GM19452 (cell line): ENCODE results near the gene MMP19.
"Not testable (repeated sequence)": the region's sequence is repeated elsewhere in the genome, so short reads cannot be mapped to it uniquely, and the experiment has no call there.

Experiments
- ATAC-seq: cut with Tn5 transposase; IDR thresholded peaks from one replicate; pipeline ENCODE4 v1.9.1; 2021; ENCODE audit not compliant: unreplicated experiment

The MMP19 gene

DNA sequence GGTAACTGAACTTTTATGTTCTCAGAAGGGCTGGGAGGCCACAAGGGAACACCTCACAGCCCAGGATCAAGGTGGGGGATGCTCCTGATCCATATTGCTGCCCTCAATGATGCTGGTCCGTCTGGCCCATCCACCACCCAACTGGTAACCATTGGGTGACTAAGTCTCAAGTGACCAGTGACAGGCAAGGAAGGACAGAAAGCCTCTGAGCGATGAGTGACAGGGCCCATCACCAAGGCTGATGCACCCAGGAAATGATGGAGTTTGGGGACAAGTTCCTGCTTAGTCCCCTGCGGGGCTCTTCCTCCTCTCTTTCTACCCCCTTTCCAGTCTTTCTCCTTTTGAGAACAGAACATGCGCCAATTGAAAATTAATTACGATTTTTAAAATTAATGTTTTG is 2.6 kb upstream of the MMP19 start:
- no peak for ATAC-seq

DNA sequence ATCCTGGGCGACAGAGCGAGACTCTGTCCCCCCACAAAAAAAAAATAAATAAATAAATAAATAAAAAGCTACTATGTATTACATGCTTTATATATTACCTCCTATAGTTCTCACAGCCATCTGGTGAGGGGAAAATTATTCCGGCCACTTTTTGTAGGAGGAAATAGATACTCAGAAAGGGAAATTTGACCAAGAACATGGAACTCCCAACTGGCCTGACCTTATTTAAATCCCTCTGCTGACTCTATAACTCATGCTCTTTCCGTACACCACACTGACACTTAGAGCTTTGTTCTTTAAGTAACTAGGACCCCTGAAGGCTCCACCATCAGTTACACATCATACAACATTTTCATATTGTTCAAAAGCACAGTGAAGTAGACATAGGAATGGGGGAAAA is 2.2 kb upstream of the MMP19 start:
- ATAC-seq: no peak

DNA sequence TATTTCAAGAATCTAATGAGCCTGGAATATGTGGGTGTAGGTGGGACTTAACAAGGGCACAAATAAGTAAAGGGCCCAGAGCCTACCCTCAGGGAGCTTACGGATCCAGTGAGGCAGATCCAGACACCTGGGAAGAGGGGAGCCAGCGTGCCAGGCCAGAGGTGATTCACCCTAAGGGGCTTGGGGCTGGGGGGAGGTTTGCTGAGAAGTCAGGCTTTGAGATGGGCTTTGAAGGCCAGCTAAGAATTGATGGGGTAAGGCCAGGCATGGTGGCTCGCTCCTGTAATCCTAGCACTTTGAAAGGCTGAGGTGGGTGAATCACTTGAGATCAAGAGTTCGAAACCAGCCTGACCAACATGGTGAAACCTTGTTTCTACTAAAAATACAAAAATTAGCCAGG is 695 bp upstream of the MMP19 start:
- ATAC-seq: no peak

DNA sequence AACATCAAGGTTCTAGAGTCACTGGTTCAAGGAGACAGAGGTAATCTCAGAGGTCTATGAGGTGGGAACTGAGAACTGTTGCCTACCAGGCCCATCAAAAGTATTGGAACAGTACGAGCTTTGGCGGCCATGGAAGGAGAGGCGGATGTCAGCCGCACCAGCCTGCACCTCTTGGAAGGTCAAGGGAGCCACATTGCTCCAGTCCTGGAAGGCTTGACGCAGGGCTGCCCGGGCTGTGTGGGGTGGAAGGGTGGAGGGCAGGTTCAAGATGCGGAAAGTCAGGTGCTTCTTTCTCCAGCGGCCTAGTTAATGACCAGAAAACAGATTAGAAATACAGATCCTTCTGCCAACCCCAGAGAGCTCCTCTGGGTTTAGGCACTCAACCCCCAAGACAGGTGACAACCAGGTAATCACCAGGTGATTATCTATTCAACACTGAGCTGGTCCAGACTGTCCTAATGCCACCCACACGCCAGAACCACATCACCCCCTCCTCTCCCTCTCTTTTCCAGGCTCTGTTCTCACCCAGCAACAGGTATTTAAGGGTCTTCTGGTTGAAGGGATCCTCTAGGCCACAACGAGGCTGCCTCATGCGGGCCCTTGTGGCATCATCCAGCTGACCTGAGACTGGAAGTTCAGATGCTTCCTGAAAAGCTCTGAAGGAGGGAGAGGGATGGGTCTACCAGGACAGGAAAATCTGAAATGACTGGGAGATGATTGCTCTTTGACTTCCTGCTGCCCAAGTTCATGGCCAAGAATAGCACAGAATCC is 2.0 kb downstream of the MMP19 start:
- no peak for ATAC-seq

DNA sequence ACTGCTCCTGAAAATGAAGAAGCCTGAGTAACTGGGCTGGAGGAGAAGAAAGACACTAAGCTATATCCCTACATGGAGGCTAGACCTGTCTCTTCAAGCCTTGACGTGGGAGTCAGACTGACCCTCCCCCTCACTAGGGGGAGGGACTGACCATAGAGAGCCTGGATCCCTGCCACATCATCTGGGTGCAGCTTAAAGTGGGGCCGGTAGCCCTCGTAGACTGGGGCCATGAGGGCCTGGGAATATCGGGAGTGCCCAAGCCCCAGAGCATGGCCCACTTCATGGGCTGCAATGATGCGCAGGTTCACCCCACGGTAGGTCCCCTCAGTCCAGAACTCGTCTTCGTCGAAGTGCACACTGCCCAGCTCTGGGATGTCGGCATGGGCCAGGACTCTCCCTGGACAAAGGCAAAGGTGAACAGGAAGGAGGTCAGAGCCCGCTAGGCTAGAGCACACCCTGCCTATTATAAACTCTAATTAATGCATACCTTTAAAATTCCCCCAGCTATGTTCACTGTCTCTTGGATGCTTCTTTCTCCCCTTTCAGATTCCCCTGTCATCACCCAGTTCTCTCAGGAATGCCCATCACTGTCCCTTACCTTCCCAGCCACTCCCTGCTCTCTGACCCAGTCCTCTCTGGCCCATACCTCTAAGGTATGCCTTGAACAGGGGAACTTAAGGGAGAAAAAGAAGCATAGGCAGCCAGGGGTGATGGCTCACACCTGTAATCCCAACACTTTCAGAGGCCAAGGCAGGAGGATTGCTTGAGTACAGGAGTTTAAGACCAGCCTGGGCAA is 3.2 kb downstream of the MMP19 start:
- ATAC-seq: no peak

DNA sequence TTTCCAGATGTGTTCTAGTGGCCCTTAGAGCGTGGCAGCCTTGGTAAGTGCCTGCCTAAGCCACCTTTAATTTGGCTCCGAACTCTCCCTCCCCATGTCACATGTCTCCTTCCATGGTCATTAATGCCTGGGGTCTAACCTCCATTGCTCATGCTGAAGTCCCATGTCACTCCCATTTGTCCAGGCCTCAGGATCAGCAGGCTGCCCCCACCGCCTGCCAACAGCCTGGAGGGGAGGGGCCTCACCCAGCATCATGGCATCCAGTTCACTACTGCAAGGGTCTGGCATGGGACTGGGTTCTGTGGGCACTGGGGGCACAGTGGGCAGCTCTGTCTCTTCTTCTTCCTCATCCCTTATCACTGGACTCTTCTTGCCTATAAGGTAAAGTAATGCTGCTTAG is 4.4 kb downstream of the MMP19 start:
- ATAC-seq: no peak

DNA sequence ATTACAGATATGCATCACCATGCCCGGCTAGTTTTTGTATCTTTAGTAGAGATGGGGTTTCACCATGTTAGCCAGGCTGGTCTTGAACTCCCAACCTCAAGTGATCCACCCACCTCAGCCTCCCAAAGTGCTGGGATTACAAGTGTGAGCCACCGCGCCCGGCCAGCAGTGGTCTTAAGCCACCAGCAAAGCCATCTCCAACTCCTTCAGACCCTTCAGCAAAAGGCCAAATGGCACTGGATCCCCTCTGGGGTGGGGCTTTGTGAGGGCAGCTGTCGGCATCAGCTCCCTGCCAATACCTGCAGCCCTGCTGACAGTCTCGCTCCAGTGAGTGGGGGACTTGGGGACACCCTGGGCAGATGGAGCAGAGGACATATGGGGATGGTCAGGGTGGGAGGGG is 8.3 kb downstream of the MMP19 start:
- not testable (repeated sequence) for ATAC-seq

DNA sequence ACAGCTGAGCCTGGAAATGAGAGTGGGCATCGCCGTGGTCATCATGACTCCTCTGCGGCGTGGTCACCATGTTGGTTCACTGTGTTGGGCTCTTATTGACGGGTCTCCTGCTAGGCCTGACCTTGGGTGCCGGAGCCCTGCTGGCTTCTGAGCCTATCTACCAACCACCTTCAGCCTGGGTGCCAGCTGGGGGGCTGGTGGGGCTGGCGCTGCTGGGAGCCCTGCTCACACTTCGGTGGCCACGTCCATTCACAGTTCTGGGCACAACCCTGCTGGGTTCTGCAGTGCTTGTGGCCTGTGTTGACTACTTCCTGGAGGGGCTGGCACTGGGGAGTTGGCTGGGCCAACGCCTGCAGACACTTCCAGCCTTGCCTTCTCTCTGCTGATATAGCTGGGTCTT is 9.7 kb downstream of the MMP19 start:
- ATAC-seq: no peak

DNA sequence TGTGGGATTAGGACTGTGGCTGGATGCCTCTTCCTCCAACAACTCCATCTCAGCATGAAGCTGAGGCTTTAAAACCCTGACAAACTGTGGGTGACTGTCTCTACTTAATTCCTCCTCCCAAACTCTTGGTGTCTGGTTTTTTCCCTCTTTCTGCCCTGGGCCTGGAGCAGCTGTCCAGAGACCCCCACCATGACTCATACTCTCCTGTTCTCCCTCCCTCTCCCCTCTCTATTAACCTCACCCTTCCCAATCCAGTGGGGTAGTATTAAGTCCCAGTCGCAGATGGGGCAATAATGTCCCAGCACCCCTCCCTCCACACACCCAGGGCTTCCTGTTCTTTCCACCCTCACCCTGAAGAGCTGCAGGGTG is 11.3 kb downstream of the MMP19 start:
- no peak for ATAC-seq

DNA sequence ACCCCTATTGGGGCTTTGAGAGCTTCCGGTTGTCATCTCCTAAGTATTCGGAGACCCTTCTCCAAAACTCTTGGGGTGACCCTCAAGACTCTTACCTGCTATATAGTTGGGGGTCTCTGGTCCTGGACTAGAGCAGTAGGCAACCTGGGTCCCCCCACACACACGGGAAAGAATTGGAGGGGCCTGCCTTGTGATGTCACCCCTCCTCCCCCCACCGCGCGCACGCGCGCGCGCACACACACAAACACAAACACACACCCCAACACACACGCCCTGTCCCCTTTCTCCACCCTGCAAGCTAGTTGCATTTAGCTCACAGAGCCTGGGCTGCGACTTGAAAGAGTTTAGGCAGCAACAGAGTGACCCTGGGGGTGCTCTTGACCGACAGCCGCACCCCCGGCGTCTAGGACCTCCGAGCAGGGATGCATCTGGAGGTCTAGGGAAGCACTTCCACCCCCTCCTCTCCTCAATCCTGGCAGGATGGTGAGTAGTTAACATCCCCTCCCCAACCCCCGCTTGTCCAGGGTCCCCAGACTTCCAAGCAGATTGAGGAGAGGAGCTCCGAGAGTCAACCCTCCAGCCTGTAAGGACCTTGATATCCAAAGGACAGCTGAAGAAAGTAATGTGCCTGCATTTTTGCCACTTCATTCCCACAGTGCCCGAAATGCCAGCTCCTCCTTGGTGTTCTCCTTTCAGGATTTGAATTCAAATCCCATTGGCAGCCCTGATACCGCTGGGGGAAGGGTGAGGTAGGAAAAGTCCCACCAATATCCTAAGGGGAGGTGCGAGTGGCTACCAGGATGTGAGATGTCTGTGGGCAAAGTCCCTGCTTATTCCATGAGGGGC is 11.9 kb downstream of the MMP19 start:
- ATAC-seq: no peak

DNA sequence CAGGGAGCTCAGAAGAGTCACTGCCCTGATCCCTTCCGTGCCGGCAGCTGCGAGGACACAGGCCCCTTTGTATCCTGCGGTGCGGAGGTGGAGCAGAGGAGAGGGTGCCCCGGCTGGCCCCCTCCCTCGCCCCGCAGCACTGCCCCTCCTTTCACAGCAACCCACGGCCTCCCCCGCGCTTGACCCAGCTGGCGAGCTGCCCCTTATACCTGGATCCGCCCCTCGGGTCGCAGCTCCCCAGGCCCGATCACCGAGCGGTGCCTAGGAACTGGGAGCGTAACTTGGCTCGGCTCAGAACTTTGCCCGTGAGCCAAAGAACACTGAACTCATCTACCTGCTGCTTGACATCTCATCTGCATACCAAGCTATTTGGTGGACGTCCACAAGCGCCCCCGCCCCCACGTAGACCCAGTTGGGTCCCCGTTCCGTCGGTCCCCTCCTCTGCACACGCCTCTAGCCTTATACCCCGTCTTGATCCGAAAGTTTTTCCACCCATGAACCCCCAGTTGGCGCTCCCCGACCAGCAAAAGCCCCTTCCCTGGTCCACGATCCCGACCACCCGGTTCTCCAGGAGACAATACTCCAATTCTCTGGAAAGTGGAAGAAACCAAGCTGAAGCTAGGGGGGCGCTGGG is 12.7 kb downstream of the MMP19 start:
- peak; percentile 17 for ATAC-seq

DNA sequence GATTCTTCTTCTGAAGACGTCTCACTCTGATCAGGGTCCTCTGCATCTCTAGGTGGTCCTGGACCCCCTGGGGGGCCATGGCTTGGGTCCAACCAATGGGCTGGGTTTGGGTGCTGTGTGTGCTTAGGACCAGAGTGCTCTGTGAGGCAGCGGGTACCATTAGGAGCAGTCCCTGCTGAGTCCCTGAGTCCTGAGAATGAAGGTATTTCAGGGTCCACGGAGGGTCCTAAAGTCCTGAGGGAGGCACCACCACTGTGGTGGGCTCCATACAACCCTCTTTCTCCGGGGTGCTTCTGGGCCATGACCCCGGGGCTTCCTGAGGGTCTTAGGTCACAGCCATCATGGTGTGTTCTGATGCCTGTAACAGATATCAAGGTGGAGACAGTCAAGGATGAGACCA is 14.4 kb downstream of the MMP19 start:
- no peak for ATAC-seq

DNA sequence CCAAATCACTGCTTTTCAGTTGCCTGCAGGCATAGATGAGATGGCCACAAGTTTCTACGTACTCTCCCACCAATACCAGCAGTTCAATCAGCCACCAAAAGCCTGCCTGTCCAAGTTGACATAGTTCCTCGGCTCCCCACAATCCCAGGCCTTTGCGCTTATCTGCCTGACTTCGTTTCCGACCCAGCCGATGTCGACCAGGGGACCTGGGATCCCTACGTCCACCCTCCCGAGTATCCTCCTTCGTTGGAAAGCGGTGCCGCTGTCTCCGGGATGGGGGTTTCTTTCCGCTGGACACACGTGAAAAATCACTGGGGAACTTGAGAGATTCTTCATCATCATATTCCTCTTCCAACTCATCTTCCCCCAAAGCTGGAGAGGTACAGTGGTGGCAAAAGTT is 14.9 kb downstream of the MMP19 start:
- ATAC-seq: no peak

DNA sequence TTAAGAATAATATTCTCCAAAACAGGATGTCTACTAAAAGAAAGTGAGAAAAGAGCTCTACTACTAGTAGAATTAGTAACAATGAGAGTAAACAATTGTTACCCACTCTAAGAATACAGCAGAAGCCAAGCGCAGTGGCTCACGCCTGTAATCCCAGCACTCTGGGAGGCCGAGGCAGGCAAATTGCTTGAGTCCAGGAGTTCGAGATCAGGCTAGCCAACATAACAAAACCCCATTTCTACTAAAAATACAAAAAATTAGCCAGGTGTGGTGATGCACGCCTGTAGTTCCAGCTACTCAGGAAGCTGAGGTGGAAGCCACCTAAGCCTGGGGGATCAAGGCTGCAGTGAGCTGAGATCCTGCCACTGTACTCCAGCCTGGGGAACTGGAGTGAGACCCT is 18.0 kb downstream of the MMP19 start:
- ATAC-seq: no peak

DNA sequence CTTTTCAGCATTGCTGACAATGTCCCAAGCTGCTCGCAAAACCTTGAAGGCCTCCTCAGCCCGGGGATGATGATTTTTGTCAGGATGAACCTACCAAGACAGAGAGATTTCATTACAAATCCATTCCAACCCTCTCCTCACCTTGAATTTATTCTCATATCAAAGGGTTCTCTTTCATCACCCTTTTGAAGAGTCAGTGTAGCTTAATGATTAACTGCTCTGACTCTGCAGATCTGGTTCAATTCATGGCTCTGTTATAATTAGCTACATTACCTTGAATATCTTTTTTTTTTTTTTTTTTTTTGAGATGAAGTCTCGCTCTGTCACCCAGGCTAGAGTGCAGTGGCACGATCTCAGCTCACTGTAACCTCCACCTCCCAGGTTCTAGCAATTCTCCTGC is 19.3 kb downstream of the MMP19 start:
- ATAC-seq: no peak

DNA sequence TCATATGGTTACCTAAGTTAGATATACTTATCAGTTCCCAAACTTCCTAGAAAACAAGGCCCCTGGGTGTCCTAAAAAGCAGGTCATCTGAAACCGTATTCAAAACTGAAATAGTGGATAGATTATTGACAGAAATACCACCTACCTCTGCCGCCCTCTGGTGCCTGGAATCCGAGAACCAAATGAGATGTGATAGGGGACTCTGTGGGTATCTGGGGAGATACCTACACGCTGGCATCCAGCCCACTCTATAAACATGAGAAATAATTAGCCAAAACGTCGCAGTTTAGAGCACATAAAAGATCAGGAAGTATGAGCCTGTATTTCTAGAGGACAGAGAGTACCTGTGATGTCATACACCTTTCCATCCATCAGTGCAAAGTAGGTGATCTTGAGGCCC is 20.5 kb downstream of the MMP19 start:
- no peak for ATAC-seq

DNA sequence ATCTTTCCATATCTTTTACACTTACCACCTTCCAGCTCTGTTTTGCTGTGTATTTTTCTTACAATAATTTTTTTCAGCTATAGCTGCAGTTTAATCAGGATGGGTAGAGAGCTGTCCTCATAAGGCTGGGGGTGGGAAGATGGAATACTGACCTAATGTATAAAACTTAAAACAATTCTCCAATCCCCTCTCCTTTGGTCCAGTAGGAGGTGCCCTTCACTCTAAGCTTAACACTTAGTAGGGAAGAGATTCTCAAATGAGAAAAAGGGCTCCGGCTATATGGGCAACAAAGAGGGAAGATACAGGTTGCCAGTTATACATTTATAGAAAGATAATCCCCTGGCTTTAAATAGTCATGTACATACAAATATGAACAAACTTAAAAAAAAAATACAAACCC is 22.1 kb downstream of the MMP19 start:
- no peak for ATAC-seq

DNA sequence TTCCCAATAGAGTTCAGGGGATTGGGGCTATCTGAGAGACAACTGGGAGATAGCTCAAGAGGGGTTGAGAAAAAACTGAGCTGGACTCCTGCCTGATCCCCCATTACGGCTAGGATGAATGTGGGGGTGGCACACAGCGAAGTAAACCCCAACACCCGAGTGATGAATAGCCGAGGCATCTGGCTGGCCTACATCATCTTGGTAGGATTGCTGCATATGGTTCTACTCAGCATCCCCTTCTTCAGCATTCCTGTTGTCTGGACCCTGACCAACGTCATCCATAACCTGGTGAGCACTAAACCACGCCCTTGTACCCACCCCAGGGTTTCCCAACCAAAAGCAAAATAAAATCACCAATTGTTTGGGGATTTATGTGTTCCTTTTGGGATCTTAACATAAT is 23.9 kb downstream of the MMP19 start:
- no peak for ATAC-seq

DNA sequence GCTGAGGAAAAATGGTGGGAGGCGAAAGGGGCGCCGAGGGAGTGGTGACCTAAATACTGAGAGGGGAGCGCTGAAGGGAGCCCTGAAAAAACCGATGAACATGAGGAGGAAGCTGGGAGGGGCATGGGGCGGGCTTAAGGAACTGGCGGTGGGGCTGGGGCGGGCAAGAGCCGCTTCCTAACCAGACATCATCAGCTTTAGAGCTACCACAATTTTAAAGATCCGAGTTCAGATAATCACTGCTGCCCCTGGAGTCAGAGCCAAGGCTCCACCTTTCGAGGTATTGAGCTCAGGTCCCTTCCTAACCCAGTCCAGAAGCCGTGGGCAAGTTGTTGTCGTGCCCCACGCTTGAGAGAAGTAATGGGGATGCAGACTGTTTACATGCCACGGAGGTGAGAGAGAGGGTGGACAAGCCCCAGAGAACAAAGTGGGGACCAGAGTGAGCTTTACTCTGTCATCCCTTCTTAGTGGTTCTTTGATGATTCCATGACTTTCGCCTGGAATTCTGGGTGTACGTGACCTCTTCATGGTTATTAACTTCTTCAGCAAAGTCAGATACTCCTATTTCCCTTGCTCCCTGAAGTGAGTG is 24.5 kb downstream of the MMP19 start:
- ATAC-seq: peak; percentile 23

DNA sequence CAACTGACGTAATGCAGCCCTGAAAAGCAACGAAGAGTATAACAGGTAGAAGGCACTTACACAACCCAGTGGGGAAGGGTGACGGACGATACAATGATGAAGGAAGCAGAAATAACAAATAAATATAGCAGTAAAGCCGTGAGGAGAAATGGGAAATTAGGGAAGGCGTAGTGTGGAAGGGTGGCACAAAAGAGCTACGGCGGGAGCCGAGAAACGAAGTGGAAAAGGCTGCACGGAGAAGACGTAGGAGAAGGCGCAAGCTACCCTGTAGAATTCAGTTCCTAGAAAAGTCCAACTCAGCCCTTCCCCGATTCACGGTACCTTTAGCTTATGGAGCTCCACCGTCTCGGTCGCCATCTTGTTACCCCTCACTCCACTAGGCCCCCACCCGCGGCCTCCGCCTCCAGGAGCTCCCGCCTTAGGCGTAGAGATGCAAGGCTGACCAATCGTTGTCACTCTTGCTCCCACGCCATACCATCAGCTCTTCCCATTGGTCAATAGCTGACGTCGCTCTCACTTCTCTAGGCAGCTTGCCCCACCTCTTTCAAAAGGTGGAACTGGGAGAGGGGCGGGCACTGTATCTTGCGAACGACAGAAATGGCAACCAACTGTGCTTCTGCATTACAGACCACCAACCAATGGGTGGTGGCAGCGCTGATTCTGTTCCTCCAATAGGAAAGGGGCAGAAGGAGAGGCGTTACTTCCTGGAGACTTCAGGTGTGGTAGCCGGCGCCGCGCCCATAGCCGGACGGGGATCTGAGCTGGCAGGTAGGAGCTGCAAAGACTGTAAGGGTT is 25.2 kb downstream of the MMP19 start, which contains the start of the genes ORMDL2 and SARNP:
Gene ORMDL2 (plus strand): TSS at position 697 of the 795 bp plus-strand sequence. CDS start 959 bp downstream, outside the sequence.
Gene SARNP (minus strand): TSS at position 380 of the 795 bp plus-strand sequence. CDS start 23 bp downstream, at position 357.
- peak; percentile 97 for ATAC-seq
